HG03060 (cell line): ENCODE results near the gene ZSCAN5A.
"Not testable (repeated sequence)": the region's sequence is repeated elsewhere in the genome, so short reads cannot be mapped to it uniquely, and the experiment has no call there.

Experiments
- ATAC-seq: cut with Tn5 transposase; IDR thresholded peaks from one replicate; pipeline ENCODE4 v1.9.1; 2021; ENCODE audit warnings: low read depth, moderate number of reproducible peaks; ENCODE audit not compliant: unreplicated experiment

Gene ZSCAN5A, protein sequence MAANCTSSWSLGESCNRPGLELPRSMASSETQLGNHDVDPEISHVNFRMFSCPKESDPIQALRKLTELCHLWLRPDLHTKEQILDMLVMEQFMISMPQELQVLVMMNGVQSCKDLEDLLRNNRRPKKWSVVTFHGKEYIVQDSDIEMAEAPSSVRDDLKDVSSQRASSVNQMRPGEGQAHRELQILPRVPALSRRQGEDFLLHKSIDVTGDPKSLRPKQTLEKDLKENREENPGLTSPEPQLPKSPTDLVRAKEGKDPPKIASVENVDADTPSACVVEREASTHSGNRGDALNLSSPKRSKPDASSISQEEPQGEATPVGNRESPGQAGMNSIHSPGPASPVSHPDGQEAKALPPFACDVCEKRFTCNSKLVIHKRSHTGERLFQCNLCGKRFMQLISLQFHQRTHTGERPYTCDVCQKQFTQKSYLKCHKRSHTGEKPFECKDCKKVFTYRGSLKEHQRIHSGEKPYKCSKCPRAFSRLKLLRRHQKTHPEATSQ

DNA sequence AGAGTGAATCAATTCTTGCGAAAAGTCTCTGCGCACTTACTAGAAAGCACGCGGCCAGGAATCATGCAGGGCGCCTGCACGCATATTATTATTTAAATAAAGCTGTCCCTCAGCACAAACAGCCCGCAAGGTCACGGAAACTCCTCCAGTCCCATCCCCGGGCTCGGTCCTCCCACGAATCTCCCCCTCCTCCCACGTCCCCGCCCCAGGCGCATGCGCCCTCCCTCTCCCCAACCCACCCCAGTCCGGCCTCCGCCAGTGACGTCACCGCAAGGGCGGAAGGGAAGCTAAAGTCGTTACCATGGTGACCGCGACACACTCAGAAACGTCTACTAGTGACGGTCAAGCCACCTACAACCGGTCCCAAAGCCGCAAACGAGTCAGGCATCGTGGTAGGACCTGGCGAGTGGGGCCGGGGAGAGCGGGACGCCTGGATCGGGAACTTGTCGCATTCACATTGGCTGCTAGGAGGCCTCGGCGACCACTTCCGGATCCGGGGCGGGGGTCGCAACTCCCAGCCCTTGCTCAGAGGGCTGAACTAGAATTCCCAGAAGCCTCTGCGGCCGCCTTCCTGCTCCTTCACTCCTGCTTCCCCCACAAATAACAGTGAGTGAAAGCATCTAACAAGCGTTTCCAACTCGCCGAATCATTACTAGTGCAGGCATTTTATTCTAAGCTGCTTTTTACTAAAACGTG lies at the start of gene ZSCAN5A:
ZSCAN5A (minus strand) TSS at position 459 of the 696 bp plus-strand sequence. CDS start 89,793 bp downstream, outside the sequence.
- ATAC-seq, result peak; percentile 50

DNA sequence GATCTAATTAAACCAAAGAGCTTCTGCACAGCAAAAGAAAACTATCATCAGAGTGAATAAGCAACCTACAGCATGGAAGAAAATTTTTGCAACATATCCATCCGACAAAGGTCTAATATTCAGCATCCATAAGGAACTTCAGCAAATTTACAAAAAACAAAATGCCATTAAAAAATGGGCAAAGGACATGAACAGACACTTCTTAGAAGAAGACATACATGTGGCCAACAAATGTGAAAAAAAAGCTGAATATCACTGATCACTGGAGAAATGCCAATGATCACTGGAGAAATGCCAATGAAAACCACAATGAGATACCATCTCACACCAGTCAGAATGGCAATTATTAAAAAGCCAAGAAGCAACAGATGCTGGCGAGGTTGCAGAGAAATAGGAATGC lies 46.2 kb upstream of the ZSCAN5A start:
- no peak for ATAC-seq

DNA sequence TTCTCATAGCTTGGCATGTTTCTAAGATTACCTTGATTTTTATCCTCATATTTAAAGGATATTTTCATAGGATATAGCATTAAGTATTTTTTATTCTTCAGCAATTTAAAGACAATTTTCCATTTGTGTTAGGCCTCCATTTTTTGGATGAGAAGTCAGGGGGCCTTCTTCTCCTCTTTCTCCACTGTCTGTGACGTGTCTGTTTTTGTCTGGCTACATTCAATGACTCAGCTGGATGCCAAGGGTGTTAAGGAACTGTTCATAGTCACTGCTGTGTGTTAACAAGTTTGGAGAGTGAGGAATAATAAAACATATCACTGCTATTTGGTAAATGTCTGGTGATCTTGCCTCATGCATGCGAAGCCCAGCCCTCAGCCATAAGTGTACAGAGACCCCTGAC lies 42.3 kb upstream of the ZSCAN5A start:
- ATAC-seq, result no peak

DNA sequence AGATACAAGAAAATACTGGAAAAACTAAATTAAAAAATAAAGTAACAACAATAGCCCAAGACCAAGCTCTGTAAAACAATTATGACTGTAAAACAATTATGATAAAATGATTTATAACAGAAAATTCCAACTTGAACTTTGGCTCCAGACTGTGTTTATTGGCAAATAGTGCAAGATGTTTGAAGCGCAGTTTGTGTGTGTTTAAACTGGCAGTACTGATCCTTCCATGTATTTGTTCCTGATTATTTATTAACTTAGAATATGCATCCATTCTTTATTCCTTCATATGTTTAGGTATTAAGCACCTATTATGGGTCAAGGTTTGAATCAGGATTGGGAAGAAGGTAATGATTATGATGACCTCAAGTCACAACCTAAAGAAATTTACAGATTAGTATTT lies 40.9 kb upstream of the ZSCAN5A start:
- no peak for ATAC-seq

DNA sequence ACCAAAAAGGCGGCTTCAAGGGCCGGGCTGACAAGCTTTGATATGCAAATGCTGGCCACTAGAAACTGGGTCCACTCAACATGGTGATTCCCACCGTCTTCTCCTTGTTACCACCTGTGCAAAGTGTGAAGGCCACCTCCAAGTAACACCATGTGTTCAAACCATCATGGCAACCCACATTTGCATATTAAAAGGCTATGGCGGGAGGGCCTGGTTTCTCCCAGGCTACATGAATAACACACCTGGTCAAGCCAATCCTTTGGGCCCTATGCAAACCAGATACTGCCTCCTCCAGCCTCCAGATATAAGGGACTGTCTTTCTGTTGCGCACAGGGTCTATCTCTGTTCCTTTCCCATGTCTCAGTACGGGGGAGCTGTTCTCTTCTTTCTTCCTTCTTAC lies 36.6 kb upstream of the ZSCAN5A start:
- ATAC-seq, result no peak

DNA sequence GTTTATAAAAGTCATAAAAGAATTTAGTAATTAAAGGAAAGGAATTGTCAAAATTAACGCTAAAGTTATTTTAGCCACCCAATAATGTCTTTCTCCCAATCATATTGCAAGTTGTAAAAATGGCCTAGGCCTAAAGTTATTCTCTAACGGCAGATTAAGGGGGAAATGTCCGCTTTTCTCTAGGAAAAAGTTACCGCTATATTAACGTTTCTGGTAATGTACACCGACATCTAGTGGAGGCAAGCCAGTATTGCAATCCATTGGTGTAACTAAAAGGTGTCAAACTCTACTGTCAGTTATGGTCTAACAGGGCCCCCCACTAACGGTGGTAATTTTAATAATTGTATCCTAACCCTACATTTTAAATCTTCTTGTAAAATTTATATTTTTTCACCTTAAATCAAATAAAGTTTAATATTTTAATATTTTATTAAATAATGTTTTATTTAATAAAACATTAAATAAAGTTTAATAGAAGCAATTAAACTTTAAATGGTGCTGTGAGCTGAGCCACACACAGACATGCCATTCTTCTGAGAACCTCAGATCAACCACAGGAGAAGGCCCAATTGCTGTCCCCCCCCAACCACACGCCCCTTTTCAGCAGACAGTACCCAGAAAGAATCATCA lies 35.9 kb upstream of the ZSCAN5A start:
- no peak for ATAC-seq

DNA sequence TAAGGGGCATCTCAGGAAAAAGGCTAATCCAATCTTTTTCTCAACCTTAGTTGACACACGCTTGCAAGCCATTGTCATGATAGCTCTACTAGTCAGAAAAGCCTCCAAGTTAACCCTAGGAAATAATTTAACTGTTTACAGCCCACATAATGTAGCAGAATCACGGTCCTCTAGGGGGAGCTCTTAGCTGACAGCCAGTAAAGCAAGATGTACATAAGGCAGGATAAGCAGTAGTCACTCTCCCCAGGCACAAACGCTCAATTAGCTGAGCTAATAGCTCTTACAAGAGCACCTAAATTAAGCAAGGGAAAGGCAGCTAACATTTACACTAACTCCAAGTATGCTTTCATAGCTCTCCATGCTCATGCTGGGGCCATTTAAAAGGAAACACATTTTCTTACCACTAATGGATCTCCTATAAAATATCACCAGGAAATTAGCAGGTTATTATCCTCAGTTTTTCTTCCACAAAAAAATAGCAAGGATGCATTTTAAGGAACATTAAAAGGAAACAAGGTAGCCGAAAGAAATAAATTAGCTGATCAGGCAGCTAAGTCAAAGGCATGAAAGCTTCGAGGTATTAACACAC lies 33.7 kb upstream of the ZSCAN5A start:
- ATAC-seq, result no peak

DNA sequence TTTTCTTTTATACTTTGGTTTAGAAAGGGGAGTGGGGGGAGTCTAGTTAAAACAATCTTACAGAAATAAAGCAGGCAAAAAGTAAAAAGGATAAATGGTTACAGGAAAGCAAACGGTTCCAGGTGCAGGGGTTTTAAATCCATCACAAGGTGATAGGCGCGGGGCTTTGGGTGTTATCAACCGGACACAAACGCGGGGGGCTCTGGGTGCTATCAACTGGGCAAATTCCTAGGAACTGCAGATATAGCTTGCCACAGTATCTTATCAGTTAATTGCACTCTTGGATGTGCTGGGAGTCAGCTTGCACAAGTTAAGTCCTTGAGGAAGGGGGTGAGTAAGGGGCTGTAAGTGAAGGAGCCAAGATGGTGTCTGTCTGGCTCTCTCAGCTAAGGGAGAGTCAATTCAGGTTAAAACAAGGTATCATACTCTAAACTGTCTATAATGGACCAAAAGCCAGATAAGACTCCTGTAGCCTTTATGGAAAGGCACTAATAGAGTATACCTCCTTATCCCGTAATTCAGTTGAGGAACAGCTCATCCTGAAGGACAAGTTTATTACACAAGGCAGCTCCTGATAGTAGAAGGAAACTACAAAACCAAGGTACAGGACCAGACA lies 32.6 kb upstream of the ZSCAN5A start:
- no peak for ATAC-seq

DNA sequence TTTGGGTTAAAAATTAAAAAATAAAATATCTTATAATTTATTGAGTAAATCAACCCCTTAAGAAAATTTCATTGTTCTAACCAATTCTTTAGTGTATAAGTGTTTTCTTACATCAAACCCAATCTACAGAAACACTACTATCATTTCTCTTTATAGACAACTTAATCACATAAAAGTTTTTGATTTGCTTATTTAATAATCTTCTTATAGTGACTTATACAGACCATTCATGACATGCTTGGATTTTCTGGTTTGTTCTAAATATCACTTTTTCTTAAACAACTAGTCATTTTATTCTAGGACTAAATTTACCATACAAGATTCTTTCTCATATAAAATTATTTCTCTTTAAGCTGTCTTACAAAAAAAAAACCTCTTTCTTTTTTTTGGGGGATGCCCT lies 27.3 kb upstream of the ZSCAN5A start:
- no peak for ATAC-seq

DNA sequence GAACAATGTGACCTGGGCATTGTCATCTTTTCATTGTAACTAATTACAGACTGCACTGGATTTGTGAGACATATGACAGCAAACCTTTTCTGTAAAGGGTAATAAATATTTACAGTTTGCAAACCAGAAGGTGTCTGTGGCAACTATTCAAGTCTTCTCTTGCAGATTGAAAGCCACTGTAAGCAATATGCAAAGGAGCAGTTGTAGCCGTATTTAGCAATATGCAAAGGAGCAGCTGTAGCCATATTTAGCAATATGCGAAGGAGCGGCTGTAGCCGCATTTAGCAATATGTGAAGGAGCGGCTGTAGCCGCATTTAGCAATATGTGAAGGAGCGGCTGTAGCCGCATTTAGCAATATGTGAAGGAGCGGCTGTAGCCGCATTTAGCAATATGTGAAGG lies 24.4 kb upstream of the ZSCAN5A start:
- not testable (repeated sequence) for ATAC-seq

DNA sequence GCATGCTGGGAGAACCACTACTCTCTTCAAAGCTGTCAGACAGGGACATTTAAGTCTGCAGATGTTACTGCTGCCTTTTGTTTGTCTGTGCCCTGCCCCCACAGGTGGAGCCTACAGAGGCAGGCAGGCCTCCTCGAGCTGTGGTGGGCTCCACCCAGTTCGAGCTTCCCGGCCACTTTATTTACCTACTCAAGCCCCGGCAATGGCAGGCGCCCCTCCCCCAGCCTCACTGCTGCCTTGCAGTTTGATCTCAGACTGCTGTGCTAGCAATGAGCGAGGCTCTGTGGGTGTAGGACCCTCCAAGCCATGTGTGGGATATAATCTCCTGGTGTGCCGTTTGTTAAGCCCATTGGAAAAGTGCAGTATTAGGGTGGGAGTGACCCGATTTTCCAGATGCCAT lies 22.4 kb upstream of the ZSCAN5A start:
- not testable (repeated sequence) for ATAC-seq

DNA sequence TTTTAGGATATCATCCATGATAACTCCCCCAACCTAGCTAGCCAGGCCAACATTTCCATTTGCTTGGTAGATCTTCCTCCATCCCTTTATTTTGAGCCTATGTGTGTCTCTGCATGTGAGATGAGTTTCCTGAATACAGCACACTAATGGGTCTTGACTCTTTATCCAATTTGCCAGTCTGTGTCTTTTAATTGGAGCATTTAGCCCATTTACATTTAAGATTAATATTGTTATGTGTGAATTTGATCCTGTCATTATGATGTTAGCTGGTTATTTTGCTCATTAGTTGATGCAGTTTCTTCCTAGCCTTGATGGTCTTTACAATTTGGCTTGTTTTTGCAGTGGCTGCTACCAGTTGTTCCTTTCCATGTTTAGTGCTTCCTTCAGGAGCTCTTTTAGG lies 20.7 kb upstream of the ZSCAN5A start:
- ATAC-seq, result not testable (repeated sequence)

DNA sequence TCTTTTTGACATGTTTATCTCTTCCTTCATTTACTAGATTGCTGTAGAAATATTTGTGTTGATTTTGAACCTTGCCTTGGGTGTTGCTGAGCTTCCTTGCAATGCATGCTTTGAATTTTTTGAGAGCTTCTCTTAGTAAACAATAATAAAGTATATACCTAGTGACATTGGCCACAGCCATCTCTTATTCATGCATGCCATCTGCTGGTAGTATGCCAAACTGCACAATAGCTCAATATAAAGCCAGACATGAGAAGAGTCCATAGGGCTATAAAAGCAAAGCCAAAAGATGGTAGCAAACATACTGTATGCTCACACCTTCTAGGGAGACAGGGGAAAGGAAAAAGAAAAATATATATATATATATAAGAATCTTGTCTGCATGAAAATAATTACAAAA lies 18.9 kb upstream of the ZSCAN5A start:
- no peak for ATAC-seq

DNA sequence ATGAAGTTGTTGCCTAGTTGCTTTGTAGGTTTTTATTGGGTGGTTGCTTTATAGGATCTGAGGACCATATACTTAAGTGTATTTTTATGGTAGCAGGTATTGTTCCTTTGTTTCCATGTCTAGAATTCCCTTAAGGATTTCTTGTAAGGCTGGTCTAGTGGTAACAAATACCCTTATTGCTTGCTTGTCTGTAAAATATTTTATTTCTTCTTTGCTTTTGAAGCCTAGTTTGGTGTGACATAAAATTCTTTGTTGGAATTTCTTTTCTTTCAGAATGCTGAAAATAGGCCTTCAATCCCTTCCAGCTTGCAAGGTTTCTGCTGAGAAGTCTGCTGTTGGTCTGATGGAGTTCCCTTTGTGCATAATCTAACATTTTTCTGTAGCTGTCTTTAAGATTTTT lies 18.1 kb upstream of the ZSCAN5A start:
- no peak for ATAC-seq

DNA sequence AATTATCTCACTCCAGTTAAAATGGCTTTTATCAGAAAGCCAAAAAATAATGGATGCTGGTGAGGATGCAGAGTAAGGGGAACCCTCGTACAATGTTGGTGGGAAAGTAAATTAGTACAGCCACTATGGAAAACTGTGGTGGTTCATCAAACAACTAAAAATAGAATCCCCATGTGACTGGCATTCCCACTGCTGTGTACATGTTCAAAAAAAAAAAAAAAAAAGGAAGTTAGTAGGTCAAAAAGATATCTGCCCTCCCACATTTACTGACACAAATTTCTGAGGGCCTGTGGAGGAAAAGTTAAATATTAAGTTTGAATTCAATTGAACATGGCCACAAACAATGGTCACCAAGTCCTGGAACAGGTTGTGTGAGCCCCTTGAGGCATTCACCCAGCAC lies 9.8 kb upstream of the ZSCAN5A start:
- no peak for ATAC-seq

DNA sequence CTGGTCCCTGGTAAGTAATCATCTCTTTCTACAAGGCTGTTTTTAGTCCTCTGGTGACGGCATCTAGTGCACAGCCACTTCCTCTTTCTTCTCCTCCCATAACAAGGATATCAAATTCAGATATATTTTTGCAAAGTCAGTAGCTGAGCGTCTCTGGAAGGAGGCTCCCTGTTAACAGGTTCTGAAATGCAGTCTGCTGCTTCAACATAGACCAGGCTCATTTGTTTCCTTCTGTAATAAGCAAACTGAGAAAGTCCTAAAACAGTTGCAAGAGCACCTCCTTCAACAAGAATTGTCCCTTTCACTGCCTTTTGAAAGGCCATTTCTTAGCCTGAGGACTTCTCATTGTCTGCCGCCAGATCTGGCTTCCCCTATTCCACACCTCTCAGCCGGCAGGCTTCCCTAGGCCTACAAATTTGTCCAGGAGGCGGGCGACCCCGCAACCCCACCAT lies 7.4 kb upstream of the ZSCAN5A start:
- no peak for ATAC-seq

DNA sequence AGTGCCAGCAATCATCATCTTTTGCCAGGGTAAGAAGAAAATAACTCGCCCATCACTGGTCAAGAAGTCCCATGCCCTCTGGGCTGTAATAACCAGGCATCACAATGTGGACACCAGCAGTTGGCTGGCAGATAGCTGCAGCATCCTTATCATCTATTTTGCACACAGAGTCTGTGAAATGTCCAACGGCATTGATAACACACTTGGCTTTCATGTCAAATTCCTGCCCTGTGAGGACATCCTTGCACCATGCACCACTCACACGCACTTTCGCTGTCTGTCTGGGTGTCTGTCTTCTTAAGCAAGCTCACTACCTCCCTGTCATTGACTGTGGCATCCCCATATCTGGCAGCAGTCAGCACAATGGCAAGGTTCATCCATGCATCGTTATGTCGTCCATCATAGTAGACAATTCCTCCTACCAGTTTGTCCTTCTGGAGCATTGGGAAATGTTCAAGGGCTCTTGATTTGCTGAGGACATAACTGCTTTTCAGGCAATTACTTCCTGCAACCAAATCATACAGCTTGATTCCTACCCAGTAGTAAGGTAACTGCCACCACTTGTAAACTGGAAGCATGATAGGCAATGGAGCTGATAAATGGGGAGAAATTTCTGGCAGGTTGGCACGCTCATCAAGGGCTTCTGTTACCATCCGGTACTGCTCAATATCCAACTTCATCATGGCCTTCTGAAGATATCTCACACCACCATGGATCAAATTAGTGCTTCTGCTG lies 6.8 kb upstream of the ZSCAN5A start:
- ATAC-seq, result no peak

DNA sequence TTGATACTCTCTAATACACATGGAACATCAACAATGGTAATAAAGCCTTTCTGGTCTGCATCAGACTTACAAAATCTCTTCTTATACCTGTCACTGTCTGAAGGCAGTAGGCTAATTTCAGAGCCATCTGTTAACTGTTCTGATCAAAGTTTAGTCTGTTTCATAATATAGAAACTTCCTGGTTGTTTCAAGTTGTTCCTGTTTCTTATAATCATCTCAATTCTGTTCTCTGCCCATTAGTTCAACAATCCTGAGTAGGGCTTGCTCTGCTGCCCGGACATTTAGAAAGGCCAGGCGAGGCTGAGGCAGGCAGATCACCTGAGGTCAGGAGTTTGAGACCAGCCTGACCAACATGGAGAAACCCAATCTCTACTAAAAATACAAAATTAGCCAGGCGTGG lies 5.4 kb upstream of the ZSCAN5A start:
- no peak for ATAC-seq

DNA sequence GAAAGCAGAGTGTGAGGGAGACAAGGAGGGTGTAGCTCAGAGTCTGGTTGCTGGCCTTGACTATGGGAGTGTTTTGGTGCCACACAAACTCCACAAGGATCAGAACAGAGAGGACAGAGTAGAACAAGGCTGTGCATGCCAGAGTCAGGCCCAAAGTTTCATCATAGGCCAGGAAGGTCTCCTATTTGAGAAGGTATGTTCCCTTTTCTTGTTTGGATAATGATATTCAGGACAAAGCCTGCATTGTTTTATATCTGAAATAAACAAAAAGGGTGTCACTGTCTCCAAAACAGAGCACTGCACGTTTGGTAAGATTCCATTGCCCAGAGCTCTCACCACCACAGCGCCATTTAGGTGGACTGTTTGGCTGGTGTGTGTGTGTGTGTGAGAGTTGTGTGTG lies 3.1 kb upstream of the ZSCAN5A start:
- ATAC-seq, result no peak

DNA sequence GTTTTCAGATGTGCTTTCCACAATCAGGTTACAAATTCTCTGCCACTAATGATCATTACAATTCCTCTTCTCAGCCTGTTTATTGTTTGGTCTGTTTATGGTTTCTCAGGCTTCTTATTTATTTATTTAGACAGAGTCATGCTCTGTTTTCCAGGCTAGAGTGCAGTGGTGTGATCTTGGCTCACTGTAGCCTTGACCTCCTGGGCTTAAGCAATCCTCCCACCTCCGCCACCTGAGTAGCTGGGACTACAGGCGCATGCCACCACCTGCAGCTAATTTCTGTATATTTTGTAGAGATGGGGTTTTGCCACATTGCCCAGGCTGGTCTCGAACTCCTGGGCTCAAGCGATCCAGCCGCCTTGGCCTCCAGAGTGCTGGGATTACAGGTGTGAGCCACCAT lies 2.1 kb upstream of the ZSCAN5A start:
- no peak for ATAC-seq
